ENCODE results near the gene SUGCT. TPM values are rescaled to one million over a fixed set of nuclear protein-coding genes. Genes with fewer than 3 reads are reported as not detected.

SUGCT gene
- total and polyA plus RNA-seq, 2 of the 8 experiments (the other 6 are each of a cell fraction or from before 2014, with no cell fraction given): 2.8 to 5.4 TPM

DNA sequence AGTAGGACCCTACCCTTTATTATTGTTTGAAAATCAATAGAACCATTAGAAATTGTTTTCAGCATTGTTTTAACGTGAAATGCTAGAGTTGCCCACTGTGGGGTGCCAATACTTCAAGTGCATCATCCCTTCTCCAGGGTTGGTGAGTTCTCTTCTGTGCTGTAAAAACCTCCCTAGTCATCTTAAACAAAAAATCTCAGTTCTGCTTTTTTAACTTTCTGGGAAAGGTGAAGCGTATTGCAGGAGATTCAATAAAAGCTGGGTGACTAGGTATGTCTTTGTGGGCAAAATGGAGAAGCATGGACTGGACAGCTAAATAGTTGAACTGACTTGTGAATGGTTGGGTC lies 699.1 kb downstream of the SUGCT start:
- no peaks in the 10 kb centered on the region for H3K27me3 ChIP-seq (replicated peaks in 1 of 4; ENCODE audit: control insufficient read depth in 3 of 4, extremely low read depth in 1 of 4, insufficient read depth in 3 of 4, low read length in 3 of 4)
- no peak overlapping the region for H2BK15ac ChIP-seq (ENCODE audit: low read length)
- H3K36me3 ChIP-seq (ENCODE audit: control insufficient read depth in 2 of 4, insufficient read depth in 4 of 4, low read length in 3 of 4): no peaks in the 10 kb centered on the region
- 69% methylated on average over 2 of the region's 2 CpGs; no CpG with 5 or more reads in 1 of the 2 experiments for whole genome bisulfite sequencing, 2 experiments (ENCODE audit: extremely low coverage in 1 of 2, insufficient coverage in 1 of 2, insufficient read length in 1 of 2, insufficient replicate concordance in 2 of 2, low coverage in 1 of 2, low lambda C conversion rate in 2 of 2, missing lambda C conversion rate in 1 of 2)
- H4K20me1 ChIP-seq (replicated peaks in 1 of 2; ENCODE audit: control insufficient read depth in 1 of 2, insufficient read depth in 2 of 2, low read length in 2 of 2): no peaks in the 10 kb centered on the region
- H3K79me1 ChIP-seq (ENCODE audit: low read depth, low read length): no peaks in the 10 kb centered on the region
- no peak for DNase-seq (ENCODE audit: low read depth in 1 of 2, low spot score in 2 of 2)
- H2AK5ac ChIP-seq (ENCODE audit: low read depth, low read length): no peak overlapping the region
- H3K9me3 ChIP-seq (ENCODE audit: insufficient read depth in 2 of 2, low read depth in 1 of 2, low read length in 1 of 2): no peaks in the 10 kb centered on the region
- no peaks in the 10 kb centered on the region for H3K79me2 ChIP-seq (ENCODE audit: control insufficient read depth in 1 of 2, insufficient read depth in 2 of 2, low read length in 2 of 2)
- H2BK20ac ChIP-seq (ENCODE audit: low read length): no peak overlapping the region
- TF ChIP-seq RAD21 (IDR thresholded peaks at IDR 0.05 in 1 of 2, conservative IDR thresholded peaks at IDR 0.05 in 1 of 2; ENCODE audit: low read depth in 2 of 2, low read length in 2 of 2): peak in 1 of 2 experiments; percentile 29; a peak in 2 of 4 replicates
- no peak for TF ChIP-seq SRF (IDR thresholded peaks at IDR 0.05; ENCODE audit: low read depth, low read length)
- H3K18ac ChIP-seq (ENCODE audit: extremely low read depth, low read length): no peak overlapping the region
- H2BK12ac ChIP-seq (ENCODE audit: low read depth, low read length): no peak overlapping the region
- no peak overlapping the region for H3K9ac ChIP-seq (replicated peaks in 1 of 4; ENCODE audit: extremely low read depth in 1 of 4, low read depth in 3 of 4, low read length in 3 of 4)
- no peak overlapping the region for H4K5ac ChIP-seq (ENCODE audit: insufficient read length, low read depth, low read length)
- no peak overlapping the region for H3K23ac ChIP-seq (ENCODE audit: insufficient read length)
- H2BK5ac ChIP-seq (ENCODE audit: low read depth, low read length): no peak overlapping the region
- no peak overlapping the region for H3K4me2 ChIP-seq (ENCODE audit: insufficient read depth in 1 of 2, low read depth in 2 of 2, low read length in 2 of 2)
- no peak overlapping the region for H3K14ac ChIP-seq (ENCODE audit: insufficient read length)
- no peak overlapping the region for H3K27ac ChIP-seq (ENCODE audit: low read depth, low read length)
- no peaks in the 10 kb centered on the region for H3K23me2 ChIP-seq (ENCODE audit: low read depth, low read length)
- H2BK120ac ChIP-seq (replicated peaks; ENCODE audit: low read depth, low read length): no peak overlapping the region
- no peak overlapping the region for H3K4ac ChIP-seq (replicated peaks; ENCODE audit: insufficient read length, low read depth, low read length)
- no peak for FAIRE-seq
- H4K91ac ChIP-seq (replicated peaks; ENCODE audit: insufficient read length, low read length): no peak overlapping the region
- no peak overlapping the region for H3K56ac ChIP-seq (replicated peaks; ENCODE audit: insufficient read length, low read depth, low read length)
- H3K4me1 ChIP-seq (replicated peaks in 1 of 4; ENCODE audit: control insufficient read depth in 3 of 4, insufficient read depth in 4 of 4, low read length in 3 of 4): peaks cover 0 to 6% (median 1%) of the 10 kb centered on the region in 4 experiments; a peak in 2 of 7 replicates
- ChIA-PET POLR2A (ENCODE audit: partially characterized antibody) (no interaction called here), CTCF (ENCODE audit: partially characterized antibody) (interaction anchor here (0.6 kb wide), 2 partner anchors 613 to 874 kb away, joined by 3 to 4 read pairs; no protein-coding TSS in a partner anchor)
- H2AFZ ChIP-seq (ENCODE audit: low read length): no peak overlapping the region
- H4K8ac ChIP-seq (ENCODE audit: extremely low read depth, insufficient read depth, low read length): no peak overlapping the region
- H3K4me3 ChIP-seq (ENCODE audit: extremely low read depth in 1 of 4, insufficient read depth in 2 of 4, low read depth in 3 of 4, low read length in 4 of 4): no peak overlapping the region
